HG03159 (cell line): ENCODE measurements around the gene CDC37.
"Not testable (repeated sequence)": the region's sequence is repeated elsewhere in the genome, so short reads cannot be mapped to it uniquely, and the experiment has no call there.

Experiments
- ATAC-seq: cut with Tn5 transposase; IDR thresholded peaks from one replicate; pipeline ENCODE4 v1.9.1; 2021; ENCODE audit warnings: mild to moderate bottlenecking, moderate library complexity; ENCODE audit not compliant: unreplicated experiment

CDC37 gene

DNA sequence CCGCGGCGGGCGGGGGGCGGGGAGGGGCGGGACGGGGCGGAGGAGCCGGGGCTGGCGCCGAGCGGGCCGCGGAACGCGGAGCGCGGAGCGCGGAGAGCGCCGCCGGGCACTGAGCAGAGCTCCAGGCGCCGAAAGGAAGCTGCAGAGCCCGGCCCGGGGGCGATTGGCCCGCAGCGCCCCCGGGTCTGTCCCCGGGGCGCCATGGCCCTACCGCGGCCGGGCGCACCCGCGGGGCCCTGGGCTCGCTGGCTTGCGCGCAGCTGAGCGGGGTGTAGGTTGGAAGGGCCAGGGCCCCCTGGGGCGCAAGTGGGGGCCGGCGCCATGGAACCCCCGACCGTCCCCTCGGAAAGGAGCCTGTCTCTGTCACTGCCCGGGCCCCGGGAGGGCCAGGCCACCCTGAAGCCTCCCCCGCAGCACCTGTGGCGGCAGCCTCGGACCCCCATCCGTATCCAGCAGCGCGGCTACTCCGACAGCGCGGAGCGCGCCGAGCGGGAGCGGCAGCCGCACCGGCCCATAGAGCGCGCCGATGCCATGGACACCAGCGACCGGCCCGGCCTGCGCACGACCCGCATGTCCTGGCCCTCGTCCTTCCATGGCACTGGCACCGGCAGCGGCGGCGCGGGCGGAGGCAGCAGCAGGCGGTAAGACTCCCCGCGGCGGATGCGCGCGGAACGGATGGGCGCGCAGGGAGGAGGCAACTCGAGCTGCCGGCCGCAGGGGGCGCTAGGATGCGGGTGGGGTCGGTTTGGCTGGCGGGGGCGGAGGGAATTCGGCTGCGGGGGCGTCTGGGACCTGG is 17.3 kb upstream of the CDC37 start, which contains the start of gene PDE4A:
TSS of gene PDE4A (plus strand) at position 95 of the 796 bp plus-strand sequence. CDS start at position 322, 227 bp downstream.
- ATAC-seq, result no peak

DNA sequence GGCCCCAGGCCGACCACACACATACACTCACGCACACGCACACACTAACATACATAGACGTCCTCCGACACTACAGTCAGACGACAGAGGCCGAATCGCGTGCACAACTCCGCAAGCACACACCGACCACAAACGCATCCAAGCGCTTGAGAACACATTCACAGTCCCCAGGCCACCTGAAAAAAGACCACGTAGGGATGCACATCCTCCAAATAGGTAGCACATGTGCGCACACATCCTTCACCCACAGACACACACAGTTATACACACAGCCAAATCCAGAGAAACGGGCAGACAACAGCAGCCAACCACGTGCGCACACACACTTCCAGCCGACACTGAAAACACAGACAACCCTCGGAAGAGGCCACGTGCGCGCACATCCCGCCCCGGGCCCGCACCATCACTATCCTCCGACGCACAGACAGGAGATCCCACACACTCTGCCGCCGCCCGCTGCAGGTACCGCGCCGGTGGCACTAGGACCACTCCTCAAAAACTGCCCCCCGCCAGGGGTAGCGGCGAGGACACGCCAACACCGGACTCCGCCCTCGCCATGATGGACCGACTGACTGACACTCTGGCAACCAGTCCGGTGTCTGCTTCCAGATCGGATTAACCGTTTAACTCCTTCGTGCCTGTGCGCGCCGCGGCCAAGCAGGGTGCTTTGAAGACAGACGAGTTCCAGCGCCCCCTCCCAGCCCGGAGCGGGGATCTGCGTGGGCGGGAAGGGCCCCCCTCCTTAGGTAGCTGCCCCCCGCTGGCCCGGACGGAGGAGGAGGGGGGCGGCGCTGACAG is 16.5 kb upstream of the CDC37 start:
- no peak for ATAC-seq

DNA sequence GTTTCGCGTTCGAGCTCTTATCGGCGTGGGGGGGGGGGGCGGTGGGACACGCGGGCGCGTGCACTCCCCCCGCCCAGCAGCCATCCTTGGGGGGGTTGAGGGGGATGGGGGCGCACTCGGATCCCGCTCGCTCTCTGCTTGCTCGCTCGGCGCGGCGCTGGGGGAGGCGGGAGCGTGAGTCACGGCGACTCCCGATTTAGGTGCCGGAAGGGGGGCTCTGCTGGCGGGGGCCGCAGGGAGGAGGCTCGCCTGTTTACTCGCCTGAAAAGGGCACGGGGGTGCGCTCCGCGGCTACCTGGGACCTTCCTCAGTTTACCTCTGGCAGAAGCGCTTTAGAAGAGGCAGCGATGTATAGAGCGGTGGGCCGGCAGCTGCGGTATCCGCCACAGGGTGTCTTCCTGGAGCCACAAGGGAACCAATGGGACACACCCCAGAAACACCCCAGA is 15.9 kb upstream of the CDC37 start:
- no peak for ATAC-seq

DNA sequence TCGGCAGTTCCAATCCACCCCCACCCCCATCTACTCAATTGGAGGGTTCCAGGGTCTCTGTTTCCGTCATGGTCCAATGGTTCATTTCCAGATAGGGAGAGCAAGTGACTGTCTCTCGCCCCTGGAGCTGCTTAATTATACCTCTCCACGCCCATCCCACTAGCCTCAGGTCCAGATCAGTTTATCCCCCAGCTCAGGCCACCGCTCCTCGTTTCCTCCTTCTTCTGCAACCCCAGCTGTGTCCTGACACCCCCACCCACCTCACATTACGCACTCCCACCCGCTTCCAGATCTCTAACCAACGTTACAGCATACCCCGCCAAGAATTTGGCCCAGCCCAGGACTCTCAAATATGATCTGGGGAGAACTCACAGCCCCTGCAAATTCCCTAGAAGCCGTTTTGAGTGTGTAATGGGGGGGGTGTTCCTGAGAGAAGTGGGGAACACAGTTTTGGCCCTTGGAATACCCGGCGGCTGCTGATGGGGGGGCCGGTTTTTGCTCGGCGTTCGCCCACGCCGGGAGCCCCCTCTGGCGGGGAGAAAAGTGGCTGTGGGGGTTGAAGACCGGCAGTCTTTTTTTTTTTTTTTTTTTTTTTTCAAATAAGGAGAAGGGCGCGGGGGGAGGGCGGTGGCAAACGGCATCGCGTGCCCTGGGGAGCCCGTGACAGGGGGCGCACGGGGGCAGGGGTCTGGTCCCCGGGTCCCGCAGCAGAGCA is 15.3 kb upstream of the CDC37 start:
- ATAC-seq, result no peak

DNA sequence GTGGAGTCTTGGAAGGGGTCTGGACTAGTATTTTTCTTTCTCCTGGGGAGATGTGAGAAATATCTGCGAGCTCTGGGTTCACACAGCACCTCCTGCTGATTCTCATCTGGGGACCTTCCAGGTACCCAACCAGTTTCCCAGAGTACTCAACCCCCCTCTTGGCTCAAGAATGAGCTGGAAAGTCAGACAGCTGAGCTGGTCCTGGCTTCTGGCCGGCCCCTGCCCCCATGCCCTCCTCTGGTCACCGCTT is 14.8 kb upstream of the CDC37 start:
- no peak for ATAC-seq

DNA sequence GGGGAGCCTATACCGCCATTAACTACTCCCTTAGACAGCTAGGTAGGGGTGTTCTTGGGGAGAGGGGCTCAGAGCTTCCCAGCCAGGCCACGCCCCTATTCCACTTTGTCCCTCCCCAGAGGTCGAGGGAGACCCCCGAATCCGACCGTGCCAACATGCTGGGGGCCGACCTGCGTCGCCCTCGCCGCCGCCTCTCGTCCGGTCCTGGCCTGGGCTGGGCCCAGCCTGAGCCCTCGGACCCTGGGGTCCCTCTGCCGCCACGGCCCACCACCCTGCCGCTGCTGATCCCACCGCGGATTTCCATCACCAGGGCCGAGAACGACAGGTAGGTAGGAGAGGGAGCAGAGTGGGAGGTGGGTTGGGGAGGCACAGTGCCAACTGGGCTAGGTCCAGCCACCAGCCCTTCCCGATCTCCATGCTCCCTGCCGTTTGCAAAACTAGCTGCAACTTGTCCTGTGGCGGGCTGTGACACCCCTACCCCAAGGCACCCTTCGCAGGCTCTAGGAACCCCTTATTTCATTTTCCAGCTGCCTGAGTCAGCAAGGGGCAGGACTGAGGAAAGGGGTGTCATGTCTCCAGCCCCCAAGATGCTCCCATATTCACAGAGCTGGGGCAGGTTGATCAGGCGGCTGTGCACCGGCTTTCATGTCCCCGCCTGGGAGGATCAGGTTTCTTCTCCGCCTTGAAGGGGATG is 14.3 kb upstream of the CDC37 start:
- no peak for ATAC-seq

DNA sequence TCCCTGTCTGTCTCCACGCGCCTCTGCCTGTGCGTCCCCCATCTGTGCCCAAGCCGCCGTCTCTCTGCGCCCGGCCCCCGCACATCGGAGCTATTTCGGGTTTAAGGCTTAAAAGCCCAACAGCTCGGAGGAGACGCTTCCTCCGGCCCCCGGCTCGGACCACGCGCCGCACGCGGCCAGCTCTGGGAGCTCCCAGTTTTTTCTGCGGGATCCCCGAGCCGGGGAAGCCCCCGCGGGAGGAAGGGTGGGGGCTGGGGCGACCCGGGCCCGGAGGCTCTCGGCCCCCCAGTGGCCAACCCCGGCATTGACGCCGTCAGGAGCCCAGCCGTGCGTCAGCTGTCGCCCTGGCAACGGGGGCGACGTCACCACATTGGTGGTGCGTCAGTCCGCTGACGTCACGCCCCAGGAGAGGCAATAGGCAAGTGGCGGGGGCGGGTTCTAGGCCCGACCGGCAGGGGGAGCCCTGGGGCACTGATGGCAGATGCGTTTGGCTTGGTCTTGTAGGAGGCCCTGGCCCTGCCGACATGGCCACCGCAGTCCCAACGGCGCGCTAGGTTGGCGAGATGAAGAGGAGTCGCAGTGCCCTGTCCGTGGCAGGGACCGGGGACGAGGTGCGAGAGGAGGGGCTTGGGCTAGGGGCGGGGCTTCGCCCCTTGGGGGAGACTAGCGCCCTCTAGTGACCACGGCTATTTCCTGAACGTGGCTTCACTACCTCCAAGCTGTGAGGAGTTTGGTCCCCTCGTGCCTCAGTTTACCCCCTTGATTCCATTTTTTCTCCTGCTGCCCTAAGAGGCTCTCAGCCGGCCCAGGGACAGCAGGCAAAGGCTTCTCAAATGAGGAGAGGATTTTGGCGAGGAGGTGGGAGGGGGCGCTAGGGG is 13.3 kb upstream of the CDC37 start:
- no peak for ATAC-seq

DNA sequence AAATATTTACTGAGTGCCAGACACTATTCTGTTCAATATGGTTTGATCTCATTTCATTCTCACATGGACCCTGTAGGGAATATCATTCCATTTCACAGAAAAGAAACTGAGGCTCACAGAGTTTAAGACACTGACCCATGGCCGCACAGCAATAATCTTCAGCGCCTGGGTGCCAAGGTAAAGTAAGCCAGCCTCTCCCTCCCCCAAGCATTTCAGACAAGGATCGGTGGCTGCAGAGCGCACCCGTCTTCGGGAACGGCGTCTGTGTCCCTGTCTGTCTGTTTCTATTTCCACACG is 12.7 kb upstream of the CDC37 start:
- no peak for ATAC-seq

DNA sequence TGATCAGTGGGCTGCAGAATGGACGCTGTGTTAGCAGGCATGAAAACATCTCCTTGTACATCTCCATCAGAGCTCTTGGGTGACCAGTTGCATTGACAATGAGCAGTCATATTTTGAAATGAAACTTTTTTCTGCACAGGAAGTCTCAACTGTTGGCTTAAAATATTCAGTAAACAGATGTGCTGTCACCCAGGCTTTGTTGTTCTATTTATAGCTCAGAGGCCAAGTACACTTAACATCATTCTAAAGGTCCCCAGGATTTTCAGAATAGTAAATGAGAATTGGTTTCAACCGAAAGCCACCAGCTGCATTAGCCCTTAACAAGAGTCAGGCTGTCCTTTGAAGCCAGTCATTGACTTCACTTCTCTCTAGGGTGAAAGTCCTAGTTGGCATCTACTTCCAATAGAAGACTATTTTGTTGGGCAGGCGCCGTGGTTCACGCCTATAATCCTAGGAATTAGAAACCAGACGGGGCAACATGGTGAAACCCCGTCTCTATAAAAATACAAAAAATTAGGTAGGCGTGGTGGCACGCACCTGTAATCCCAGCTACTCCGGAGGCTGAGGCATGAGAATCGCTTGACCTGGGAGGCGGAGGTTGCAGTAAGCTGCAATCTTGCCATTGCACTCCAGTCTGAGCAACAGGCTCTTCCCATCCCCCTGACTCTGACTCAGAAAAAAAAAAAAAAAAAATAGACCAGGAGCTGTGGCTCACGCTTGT is 9.1 kb upstream of the CDC37 start:
- peak; percentile 66 for ATAC-seq

DNA sequence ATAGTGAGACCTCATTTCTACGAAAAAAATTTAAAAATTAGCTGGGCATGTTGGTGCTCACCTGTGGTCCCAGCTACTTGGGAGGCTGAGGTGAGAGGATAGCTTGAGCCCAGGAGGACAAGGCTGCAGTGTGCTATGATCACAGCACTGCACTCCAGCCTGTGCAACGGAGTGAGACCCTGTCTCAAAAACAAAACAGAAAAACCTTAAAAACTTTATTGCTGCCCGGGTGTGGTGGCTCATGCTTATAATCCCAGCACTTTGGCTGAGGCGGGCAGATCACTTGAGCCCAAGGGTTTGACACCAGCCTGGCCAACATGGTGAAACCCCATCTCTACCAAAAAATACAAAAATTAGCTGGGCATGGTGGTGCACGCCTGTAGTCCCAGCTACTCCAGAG is 7.9 kb upstream of the CDC37 start:
- ATAC-seq, result not testable (repeated sequence)

DNA sequence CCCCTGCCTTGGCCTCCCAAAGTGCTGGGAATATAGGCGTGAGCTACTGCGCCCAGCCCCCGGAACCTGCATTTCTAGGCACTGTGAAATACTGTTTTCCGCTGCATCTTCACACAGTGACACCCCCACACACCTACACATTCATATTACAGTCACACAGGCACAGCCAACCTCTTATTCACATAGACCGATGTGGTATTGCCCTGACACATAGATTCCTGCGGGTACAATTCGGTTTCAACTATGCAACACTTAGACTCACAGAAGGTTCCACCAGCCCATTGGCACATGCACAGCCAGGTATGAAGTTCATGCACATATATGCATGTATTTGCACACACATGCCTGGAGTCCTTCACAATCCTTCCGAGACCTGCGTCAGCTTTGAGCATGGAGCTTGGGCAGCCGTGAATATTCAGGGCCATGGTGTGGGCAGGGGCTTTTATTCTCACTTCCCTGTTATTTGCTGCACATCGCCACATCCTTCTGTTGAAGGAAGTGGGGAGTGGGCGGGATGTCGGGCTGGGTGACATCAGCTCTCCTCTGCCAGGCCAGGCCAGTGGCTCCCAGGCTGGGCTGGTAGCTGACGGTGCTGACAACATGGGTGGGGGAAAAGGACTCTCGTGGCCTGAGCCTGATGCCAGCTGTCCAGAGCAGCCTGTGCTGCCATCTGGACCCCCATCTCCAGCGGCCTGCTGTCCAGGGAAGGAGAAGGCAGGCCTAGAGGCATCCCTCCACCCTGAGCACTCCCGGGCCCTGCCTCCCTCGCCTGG is 5.4 kb upstream of the CDC37 start:
- ATAC-seq, result no peak

DNA sequence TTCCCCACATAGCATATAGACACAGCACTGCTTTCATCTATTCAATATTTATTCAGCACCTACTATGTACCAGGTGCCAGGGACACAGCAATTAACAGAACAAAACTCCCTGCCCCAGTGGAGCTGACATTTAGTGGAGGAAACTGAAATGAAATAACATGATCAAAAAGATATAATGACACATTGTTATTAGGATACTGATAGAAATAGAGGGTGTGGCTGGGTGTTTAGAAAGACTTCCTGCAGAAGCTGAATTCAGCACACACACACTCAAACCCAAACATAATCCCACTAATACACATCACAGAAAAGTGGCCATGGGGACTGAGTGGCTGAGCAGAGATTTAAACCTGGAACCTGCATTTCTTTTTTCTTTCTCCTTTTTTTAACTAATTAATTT is 3.8 kb upstream of the CDC37 start:
- ATAC-seq, result no peak

DNA sequence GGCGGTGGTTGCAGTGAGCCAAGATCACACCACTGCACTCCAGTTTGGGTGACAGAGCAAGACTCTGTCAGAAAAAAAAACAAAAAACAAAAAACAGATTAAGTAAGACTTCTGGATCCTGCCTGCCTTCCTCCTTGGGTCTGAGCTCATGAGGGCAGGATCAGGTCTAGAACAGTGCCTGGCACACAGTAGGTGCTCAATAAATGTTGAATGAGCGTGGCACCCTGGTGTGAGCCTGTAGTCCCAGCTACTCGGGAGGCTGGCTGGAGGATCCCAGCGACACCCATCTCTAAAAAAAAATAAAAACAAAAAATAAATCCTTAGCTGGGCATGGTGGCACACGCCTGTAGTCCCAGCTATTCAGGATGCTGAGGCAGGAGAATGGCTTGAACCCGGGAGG is 2.8 kb upstream of the CDC37 start:
- ATAC-seq, result no peak

DNA sequence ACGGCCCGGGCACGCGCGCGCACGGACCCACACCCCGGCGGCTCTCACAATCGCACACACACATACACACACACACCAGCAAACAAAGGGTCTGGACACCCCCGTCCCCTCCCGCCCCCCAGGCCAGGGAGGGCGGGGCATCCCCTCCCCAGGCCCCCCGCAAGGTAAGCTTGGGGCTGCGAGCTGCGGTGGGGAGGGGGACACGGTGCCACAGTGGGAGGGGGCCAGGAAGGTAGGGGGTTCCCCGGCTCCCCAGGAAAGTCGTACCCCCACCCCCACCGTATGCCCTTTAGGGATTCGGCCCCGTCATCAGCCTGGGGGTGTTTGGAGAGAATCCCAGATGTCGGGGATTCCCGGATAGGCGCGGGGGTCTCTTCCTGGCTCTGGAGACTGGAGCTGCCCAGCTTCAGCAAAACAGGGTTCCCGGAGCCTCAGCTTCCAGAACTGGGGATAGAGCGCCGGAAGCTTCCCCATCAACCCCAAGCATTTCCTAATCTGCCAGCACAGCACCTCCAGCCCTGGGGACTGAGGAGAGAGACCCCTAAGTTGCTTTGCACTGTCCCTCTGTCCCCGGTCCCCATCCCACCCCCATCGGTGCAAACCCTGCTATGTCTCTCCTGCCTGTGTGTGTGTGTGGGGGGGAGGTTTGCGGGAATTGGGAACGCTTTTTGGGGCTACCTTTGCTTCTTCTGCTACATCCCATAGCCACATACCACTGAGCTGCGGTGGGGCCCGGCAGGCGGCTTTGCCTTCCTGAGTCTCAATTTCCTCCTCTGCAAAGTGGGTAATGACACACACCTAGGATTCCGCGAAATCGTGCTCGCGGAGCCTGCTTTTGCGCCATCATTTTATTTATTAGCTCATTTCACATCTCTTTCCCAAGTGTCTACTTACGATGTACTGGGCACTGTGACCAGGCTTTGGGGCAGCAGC is 1.8 kb upstream of the CDC37 start:
- ATAC-seq, result no peak

DNA sequence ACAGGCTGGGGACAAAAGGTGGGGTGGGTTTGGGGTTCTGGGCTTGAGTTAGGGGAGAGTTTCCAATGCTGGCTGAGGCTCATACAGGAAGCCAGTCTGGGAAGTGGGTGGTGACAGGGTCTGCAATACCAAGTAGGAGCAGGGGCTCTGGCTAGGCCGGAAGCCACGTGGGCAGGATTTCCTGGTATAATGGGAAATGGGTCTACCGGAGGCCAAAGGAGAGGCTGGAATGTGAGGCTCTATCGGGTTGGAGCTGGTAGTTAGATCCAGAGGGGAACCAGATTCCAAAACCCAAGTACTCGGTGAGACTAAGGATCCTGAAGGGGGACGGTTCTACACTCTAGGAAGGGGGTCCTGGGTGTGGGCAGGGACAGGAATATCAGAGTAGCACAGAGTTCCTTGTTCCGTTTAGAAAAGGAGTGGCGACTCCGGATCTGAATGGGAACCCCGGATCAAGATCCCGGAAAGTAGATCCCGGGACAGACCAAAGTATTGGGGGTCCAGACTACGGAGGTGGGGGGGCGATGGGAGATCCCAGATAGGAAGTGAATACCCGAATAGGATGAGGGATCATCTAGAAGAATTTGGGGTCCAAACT is 802 bp downstream of the CDC37 start:
- no peak for ATAC-seq

DNA sequence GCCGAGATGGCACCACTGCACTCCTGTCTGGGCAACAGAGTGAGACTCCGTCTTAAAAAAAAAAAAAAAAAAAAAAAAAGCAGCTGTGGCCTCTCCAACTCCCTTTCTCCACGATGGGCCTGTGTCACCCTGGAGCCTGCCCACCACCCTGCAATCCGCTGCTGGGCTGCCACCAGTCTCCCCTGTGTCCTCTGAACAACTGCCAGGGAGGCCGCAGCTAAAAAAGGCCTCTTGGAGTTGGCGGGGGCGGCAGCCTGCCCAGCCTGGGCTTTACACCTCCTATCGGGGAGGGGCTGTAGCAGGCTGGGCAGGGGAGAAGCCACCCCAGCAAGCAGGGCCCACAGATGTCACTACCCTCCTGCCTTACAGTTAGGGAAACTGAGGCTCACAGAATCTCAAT is 3.5 kb downstream of the CDC37 start:
- no peak for ATAC-seq

DNA sequence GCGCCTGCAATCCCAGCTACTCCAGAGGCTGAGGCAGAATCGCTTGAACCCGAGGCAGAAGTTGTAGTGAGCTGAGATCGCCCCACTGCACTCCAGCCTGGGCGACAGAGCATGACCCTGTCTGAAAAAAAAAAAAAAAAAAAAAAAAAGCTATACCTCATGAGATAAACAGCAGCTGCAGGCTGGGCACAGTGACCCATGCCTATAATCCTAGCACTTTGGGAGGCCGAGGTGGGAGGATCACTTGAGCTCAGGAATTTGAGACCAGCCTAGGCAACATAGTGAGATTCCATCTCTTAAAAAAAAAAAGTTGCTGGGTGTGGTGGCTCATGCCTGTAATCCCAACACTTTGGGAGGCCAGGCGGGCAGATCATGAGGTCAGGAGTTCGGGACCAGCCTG is 4.0 kb downstream of the CDC37 start:
- not testable (repeated sequence) for ATAC-seq

DNA sequence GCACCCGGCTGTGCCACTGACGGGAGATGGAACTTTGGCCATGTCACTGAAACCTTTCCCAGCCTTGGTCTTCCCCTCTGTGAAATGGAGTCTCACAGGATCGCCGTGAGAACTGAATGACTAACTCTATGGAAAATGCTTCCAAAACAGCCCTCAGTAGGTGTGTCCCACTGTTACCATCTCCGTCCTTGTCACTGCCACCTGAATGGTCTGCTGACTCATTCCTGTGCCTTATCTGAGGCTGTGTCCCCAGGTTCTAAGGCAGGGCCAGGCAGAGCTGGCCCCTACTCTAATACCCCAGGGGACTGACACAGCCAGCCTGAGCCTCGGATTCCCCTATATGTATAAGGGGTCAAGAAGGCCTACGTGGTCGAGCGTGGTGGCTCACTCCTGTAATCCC is 4.5 kb downstream of the CDC37 start:
- ATAC-seq, result no peak
